ENCODE data around the gene NR1H4. TPM values are rescaled to one million over a fixed set of nuclear protein-coding genes. Genes with fewer than 3 reads are reported as not detected.

The NR1H4 gene
- total and polyA plus RNA-seq, 4 donors = 33.5 to 106 (median 55.0) TPM

DNA sequence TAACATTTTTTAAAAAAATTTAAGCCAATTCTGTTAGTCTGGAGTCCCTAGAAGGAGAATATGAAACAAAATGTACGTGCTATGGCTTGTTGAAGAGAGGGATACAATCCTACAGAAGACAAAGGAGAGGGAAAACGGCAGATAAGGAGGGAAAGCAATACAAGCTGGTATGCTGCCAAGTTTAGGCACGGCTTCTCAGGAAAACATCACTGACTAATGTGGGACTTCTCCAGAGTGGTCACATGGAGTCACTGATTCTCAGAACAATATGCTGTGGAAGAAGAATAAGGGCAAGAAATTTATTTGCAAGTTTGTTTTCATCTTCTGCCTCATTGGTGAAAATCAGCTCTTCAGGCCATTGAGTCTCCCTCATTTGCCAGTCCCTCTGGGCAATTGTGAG lies 22.9 kb upstream of the NR1H4 start:
- no peaks in the 10 kb centered on the region for H3K9me3 ChIP-seq (ENCODE audit: control insufficient read depth in 4 of 4, low read length in 3 of 4)
- no peaks in the 10 kb centered on the region for H3K27me3 ChIP-seq (ENCODE audit: control insufficient read depth in 4 of 4, insufficient read depth in 4 of 4, low read length in 3 of 4)
- no peak overlapping the region for H3K27ac ChIP-seq (ENCODE audit: low read depth in 1 of 2, low read length in 2 of 2)
- no peak overlapping the region for H3K9ac ChIP-seq (ENCODE audit: low read depth in 1 of 2, low read length in 2 of 2)
- no peaks in the 10 kb centered on the region for H3K36me3 ChIP-seq (ENCODE audit: control insufficient read depth in 4 of 4, insufficient read depth in 3 of 4, low read depth in 1 of 4, low read length in 3 of 4)
- no peak for DNase-seq (ENCODE audit: low spot score)
- 70% methylated on average over 3 of the region's 3 CpGs for WGBS
- TF ChIP-seq SP1 (IDR thresholded peaks at IDR 0.05) = no peak
- TF ChIP-seq, protein P1, sequence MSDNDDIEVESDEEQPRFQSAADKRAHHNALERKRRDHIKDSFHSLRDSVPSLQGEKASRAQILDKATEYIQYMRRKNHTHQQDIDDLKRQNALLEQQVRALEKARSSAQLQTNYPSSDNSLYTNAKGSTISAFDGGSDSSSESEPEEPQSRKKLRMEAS (IDR thresholded peaks at IDR 0.05) = no peak
- TF ChIP-seq, protein P2, sequence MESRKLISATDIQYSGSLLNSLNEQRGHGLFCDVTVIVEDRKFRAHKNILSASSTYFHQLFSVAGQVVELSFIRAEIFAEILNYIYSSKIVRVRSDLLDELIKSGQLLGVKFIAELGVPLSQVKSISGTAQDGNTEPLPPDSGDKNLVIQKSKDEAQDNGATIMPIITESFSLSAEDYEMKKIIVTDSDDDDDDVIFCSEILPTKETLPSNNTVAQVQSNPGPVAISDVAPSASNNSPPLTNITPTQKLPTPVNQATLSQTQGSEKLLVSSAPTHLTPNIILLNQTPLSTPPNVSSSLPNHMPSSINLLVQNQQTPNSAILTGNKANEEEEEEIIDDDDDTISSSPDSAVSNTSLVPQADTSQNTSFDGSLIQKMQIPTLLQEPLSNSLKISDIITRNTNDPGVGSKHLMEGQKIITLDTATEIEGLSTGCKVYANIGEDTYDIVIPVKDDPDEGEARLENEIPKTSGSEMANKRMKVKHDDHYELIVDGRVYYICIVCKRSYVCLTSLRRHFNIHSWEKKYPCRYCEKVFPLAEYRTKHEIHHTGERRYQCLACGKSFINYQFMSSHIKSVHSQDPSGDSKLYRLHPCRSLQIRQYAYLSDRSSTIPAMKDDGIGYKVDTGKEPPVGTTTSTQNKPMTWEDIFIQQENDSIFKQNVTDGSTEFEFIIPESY (IDR thresholded peaks at IDR 0.05) = no peak
- TF ChIP-seq, protein P3, sequence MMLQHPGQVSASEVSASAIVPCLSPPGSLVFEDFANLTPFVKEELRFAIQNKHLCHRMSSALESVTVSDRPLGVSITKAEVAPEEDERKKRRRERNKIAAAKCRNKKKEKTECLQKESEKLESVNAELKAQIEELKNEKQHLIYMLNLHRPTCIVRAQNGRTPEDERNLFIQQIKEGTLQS (IDR thresholded peaks at IDR 0.05) = no peak
- no peak overlapping the region for H3K4me3 ChIP-seq (ENCODE audit: low read depth in 1 of 3, low read length in 3 of 3)
- H3K4me1 ChIP-seq (ENCODE audit: control insufficient read depth in 4 of 4, insufficient read depth in 4 of 4, low read length in 3 of 4) = peaks cover 0 to 3% (median 2%) of the 10 kb centered on the region in 4 donors

DNA sequence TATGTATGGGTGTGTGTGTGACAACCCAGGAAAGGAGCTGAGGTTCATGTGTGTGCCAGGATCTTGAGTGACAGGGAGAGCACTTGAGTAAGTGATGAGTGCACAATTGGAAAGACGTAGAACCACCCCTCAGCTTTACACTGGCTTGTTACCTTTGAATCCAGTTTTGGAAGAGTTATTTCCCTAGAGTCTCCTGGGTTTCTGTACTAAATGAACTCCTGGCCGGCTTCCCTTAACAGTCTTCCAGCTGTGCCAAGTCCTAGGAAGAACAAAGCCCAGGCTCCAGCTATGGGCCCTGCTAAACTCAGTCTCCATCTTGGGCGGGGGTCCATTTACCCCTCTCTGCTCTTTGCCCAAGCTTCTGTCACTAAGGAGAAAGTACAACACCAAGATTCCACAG lies 19.7 kb upstream of the NR1H4 start:
- TF ChIP-seq JUND (IDR thresholded peaks at IDR 0.05) (no peak), FOXA1 (IDR thresholded peaks at IDR 0.05) (no peak), RAD21 (IDR thresholded peaks at IDR 0.05) (no peak)

DNA sequence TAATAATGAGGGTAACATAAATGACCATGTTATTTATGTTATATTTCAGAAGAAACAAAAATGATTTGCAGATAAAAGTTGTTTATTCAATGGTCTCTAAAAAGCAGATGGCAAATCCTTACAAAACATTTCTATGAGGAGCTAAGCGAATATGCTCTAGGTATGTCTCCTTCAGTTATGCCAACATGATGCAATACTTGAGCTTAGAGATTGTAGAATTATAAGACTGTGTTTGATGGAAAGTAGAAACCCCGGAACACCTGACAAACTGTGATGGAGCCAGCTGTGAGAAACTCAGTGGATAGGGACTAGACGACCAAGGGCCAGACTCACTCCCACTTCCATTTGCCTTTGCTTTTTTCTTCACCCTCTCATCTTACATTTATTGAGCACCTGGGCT lies 17.8 kb upstream of the NR1H4 start:
- Histone ChIP-seq H3K9ac (ENCODE audit: low read depth in 1 of 2, low read length in 2 of 2) (no peak overlapping the region), H3K36me3 (ENCODE audit: control insufficient read depth in 4 of 4, insufficient read depth in 3 of 4, low read depth in 1 of 4, low read length in 3 of 4) (no peaks in the 10 kb centered on the region), H3K4me1 (ENCODE audit: control insufficient read depth in 4 of 4, insufficient read depth in 4 of 4, low read length in 3 of 4) (peaks cover 0 to 3% (median 0%) of the 10 kb centered on the region in 4 donors), H3K27me3 (ENCODE audit: control insufficient read depth in 4 of 4, insufficient read depth in 4 of 4, low read length in 3 of 4) (no peaks in the 10 kb centered on the region), H3K4me3 (ENCODE audit: low read depth in 1 of 3, low read length in 3 of 3) (no peak overlapping the region), H3K27ac (ENCODE audit: low read depth in 1 of 2, low read length in 2 of 2) (no peak overlapping the region), H3K9me3 (ENCODE audit: control insufficient read depth in 4 of 4, low read length in 3 of 4) (no peaks in the 10 kb centered on the region)
- no peak for DNase-seq (ENCODE audit: low spot score)
- TF ChIP-seq, protein P1 (IDR thresholded peaks at IDR 0.05) = no peak
- TF ChIP-seq TAF1 (conservative IDR thresholded peaks at IDR 0.05) = no peak
- TF ChIP-seq HNF4A (conservative IDR thresholded peaks at IDR 0.05) = no peak
- no peak for TF ChIP-seq FOXA1 (IDR thresholded peaks at IDR 0.05)
- TF ChIP-seq NR2F2 (IDR thresholded peaks at IDR 0.05) = no peak
- no peak for TF ChIP-seq JUND (IDR thresholded peaks at IDR 0.05)
- TF ChIP-seq RXRA (IDR thresholded peaks at IDR 0.05) = no peak
- TF ChIP-seq, protein P2 (IDR thresholded peaks at IDR 0.05) = no peak
- no peak for TF ChIP-seq HNF4G (IDR thresholded peaks at IDR 0.05)
- TF ChIP-seq GABPA (IDR thresholded peaks at IDR 0.05 in 1 of 2, conservative IDR thresholded peaks at IDR 0.05 in 1 of 2) = no peak
- TF ChIP-seq YY1 (IDR thresholded peaks at IDR 0.05) = no peak
- TF ChIP-seq FOXA2 (IDR thresholded peaks at IDR 0.05) = no peak
- 87% methylated on average over 3 of the region's 3 CpGs for WGBS

More for the DNA sequence above, 19.7 kb upstream of the NR1H4 start:
- Histone ChIP-seq H3K9me3 (ENCODE audit: control insufficient read depth in 4 of 4, low read length in 3 of 4) (no peaks in the 10 kb centered on the region), H3K36me3 (ENCODE audit: control insufficient read depth in 4 of 4, insufficient read depth in 3 of 4, low read depth in 1 of 4, low read length in 3 of 4) (no peaks in the 10 kb centered on the region), H3K27me3 (ENCODE audit: control insufficient read depth in 4 of 4, insufficient read depth in 4 of 4, low read length in 3 of 4) (no peaks in the 10 kb centered on the region), H3K4me3 (ENCODE audit: low read depth in 1 of 3, low read length in 3 of 3) (no peak overlapping the region), H3K4me1 (ENCODE audit: control insufficient read depth in 4 of 4, insufficient read depth in 4 of 4, low read length in 3 of 4) (peaks cover 0 to 3% (median 0%) of the 10 kb centered on the region in 4 donors), H3K9ac (ENCODE audit: low read depth in 1 of 2, low read length in 2 of 2) (no peak overlapping the region), H3K27ac (ENCODE audit: low read depth in 1 of 2, low read length in 2 of 2) (peak overlapping the region in 1 of 2 donors; percentile 25)
- WGBS = 57% methylated on average over 3 of the region's 3 CpGs
- no peak for DNase-seq (ENCODE audit: low spot score)
